ENCODE results near the gene RERE.
"Not testable (repeated sequence)": the region's sequence is repeated elsewhere in the genome, so short reads cannot be mapped to it uniquely, and the experiment has no call there.

RERE gene

DNA sequence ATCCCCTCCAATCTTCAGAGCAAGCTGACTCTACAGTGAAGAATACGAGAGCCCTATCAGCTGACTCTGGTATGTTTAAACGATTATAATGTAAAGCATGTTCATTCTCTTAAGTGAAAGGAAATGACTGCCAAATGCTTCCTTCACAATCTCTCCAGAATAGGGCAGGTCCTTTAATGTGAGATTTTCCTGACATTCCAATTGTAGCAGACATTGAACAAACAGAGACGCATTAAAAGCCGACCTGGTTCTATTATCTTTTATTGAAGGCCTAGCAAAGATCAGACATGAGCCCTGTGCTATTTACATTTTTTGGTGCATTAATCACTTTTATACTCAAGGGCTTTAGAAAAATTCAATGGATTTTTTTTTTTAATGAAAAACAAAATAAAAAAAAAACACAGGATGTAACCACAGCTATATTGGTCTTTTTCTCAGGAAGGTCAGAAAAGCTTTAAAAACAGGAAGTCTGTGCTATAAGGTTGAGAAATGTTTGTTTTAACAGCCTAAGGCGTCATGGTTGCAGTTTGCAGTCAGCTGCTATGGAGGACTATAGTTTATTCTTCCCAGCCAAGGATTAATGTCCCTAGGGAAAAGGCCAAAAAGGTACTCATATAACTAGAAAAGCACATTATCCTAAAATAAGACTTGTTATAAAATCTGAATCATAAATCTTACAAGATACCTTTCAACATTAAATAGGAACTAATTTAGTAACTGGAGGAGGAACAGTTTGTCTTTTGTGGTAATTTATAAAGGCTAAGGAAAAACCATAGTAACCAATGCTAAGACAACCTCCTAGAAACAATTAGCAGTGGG is 104.8 kb downstream of the RERE start:
- DNase-seq: no peak

DNA sequence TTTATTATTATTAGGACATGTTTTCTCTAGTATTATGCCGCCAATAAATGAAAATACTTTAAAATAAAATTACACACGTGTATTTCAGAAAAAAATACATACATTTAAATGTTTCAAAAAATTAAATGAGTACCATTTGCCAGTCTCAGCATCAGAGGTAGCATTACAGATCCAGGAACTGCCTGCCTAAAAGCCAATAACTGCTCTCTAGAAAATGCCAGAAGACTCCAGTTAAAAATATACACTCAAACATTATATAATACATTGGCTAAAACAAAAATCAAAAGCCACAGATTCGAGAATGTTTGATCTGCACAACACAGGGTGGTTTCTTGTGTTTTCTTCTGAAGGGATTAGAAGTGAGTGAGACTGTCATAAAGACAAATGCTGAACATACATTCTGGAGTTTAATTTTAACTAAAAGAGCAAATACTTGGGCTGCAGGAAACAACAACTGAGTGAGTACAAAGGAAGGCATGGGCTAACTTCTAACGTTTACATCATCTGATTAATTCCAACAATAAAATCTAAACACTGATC is 105.5 kb downstream of the RERE start:
- no peak for DNase-seq

GRCh38 chr1:8711151-8711550 is 106.3 kb downstream of the RERE start:
- no peak for DNase-seq

DNA sequence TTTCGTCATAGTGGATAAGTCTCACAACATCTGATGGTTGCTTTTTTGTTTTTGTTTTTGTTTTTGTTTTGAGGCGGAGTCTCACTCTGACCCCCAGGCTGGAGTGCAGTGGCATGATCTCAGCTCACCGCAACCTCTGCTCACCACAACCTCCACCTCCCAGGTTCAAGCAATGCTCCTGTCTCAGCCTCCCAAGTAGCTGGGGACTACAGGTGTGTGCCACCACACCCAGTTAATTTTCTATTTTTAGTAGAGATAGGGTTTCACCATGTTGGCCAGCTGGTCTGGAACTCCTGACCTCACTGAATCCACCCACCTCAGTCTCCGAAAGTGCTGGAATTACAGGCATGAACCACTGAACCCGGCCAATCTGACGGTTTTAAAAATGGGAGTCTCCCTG is 109.2 kb downstream of the RERE start:
- no peak for DNase-seq

DNA sequence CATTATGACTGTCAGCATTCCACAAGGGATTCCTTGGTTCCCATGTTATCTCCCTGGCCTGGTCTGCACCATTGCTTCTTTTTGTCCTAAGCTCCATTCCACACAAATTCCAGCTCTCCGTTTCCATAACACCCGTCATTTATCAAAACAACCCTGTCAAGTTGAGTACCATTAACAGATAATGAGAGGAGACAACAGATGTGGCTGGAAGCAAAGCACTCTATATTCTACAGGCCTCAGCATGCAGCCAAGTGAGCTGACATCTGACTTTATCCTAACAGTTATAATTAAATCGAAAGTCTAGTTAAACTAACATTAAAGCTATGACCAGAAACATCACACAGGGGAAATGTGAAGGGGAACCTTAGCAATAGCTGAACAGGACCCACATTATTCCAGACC is 110.4 kb downstream of the RERE start:
- no peak for DNase-seq

- no peak for DNase-seq
Observed at GRCh38 chr1:8706291-8706690, 111.1 kb downstream of the RERE start.

GRCh38 chr1:8704866-8705506 is 112.5 kb downstream of the RERE start:
- no peak for DNase-seq

DNA sequence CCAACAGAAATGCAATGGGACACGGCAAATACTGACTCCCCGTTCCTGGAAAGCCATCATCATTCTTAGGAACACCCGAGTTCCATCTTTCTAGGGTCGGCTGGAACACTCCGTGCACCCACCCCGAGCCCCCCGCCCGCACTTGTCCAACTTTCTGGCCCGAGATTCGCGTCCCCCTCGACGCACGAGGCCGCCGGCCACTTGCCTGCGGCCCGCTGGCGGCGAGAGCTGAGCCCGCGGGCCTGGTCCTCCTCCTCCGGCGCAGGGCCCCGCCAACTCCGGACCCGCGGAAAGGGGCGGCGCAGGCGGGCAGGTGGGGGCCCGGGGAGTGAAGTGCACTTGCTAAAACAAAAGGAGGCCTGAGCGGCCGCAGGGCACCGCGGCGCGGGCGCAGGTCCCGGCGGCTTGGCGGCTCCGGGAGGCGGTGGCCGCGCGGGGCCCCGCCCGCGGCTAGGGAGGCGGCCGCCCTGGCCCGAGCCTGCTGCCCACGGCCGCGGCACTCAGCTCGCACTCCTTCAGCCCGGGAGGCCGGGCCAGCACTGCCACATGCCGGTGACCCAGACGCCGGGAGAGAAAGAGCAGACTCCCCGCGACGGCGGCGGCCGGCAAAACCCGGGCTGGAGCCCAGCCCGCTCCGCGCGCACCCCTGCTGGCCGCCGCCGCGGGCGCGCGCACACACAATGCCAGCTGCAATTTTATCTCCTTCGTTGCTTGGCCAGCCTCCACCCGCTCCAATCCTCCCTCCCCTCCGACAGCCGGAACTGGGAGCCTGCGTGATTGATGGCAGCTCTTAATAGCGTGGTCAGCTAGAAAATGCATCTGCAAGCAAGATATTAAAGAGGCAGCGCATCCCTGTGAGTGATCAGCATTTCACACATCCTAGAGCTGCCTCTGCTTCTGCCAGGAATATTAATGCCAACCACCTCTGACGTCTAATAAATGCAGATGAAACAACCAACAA is 114.3 kb downstream of the RERE start:
- DNase-seq: no peak

DNA sequence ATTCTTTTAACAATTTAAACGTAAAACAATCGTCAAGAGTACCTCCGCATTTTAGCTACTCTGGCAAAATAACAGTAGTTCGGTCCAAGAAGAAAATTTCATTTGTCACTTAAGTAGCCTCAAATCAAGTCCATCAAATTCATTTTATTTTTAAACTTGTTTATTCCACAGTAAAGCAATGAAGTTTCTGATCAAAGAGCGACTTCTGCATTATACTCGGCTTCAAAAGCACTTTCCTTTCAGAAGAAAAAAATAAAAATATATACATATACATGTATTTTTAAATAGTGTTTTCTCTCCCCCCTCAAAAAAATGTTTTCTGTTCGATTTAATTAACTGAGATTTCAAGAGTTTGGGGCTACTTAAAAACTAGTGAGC is 115.0 kb downstream of the RERE start:
- no peak for DNase-seq

- DNase-seq: no peak
Observed at GRCh38 chr1:8701794-8702471, 115.5 kb downstream of the RERE start.

- no peak for DNase-seq
Observed at GRCh38 chr1:8699679-8700078, 117.8 kb downstream of the RERE start.

GRCh38 chr1:8698937-8699447 is 118.4 kb downstream of the RERE start:
- no peak for DNase-seq

DNA sequence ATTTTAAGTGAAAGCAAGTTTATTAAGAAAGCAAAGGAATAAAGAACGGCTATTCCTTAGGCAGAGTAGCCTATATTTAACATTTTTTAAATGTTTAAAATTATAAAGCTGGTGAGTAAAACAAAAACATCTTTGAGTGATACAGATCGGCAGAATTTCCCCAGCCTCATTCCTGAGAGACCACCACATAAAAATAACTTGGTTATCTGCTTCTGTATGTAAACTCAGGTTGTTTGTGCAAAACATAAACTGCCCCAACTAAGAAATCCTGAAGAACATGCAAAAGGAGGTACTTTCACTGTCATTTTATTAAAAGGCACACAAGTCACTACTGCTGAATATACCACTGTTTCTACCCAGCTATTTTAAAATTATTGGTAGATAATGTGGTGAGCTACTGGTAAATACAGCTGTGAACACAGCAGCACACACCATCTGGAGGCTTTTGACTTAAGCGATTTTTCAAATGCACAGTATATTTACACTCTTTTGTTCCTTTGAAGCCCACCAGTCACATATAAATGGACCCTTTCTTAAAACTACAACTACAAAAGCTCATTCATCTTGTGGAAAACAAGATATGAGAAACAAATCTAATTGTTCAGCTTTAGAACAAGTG is 119.3 kb downstream of the RERE start:
- DNase-seq: no peak

DNA sequence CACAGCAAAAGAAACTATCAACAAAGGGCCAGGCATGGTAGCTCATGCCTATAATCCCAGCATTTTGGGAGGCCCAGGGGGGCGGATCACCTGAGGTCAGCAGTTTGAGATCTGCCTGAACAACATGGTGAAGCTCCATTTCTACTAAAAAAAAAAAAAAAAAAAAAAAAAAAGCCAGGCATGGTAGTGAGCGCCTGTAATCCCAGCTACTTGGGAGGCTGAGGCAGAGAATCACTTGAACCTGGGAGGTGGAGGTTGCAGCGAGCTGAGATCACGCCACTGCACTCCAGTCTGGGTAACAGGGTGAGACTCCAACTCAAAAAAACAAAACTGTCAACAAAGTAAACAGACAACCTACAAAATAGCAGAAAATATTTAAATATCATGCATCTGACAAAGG is 122.0 kb downstream of the RERE start:
- DNase-seq: not testable (repeated sequence)

DNA sequence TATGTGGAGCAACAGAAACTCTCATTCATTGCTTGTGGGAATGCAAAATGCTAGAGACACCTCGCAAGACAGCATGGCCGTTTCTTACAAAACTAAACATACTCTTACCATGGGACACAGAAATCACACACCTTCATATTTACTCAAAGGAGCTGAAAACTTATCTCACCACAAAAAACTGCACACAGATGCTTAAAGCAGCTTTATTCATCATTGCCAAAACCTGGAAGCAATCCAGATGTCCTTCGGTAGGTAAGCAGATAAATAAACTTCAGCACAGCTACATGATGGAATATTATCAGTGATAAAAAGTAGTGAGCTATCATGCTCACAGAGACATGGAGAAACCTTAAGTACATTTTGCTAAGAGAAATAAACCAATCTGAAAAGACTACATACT is 124.3 kb downstream of the RERE start:
- DNase-seq: no peak

- no peak for DNase-seq
Observed at GRCh38 chr1:8691662-8692061, 125.8 kb downstream of the RERE start.

- no peak for DNase-seq
Observed at GRCh38 chr1:8690253-8690525, 127.3 kb downstream of the RERE start.

- no peak for DNase-seq
Observed at GRCh38 chr1:8689431-8690252, 127.8 kb downstream of the RERE start.

GRCh38 chr1:8687538-8687937 is 129.9 kb downstream of the RERE start:
- no peak for DNase-seq

- DNase-seq: no peak
Observed at GRCh38 chr1:8687039-8687438, 130.4 kb downstream of the RERE start.

DNA sequence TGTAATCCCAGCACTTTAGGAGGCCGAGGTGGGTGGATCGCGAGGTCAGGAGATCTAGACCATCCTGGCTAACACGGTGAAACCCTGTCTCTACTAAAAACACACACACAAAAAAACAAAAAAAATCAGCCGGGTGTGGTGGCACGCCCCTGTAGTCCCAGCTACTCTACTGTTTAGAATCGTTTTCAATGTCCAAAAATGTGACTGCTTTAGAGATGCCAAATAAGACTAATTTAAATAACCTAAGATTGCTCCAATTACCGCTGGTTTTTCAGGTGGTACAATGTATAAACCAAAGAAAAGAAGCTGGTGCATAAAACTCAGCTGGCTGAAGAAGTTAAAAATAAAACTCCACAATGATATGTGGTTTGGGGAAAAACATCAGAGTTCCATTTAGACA is 132.0 kb downstream of the RERE start:
- DNase-seq: no peak

Data from cortex of kidney (tissue), 1 donor.